B cell (primary cell): Measurements from ENCODE around the gene OR3A2. TPM values are rescaled to one million over a fixed set of nuclear protein-coding genes. Genes with fewer than 3 reads are reported as not detected.
"Not testable (repeated sequence)": the region's sequence is repeated elsewhere in the genome, so short reads cannot be mapped to it uniquely, and the experiment has no call there.

Source experiments
- ATAC-seq: fragments of 200-7000 bp; cut with Tn5 transposase; one replicate; pipeline ENCODE4 v1.10.0; 2021; ENCODE audit warnings: low read depth, mild to moderate bottlenecking, moderate number of reproducible peaks, moderate library complexity
- CTCF ChIA-PET: fragments of 350-600 bp; sonication (Branson Sonifier 250); formaldehyde crosslinking; loops from one replicate; lab custom pipeline; 2021; ENCODE audit warnings: antibody characterized with exemption, inconsistent platforms; lab: Charles Lee
- POLR2A ChIA-PET: fragments of 350-600 bp; sonication (Branson Sonifier 250); formaldehyde crosslinking; loops from one replicate; lab custom pipeline; 2021; ENCODE audit warnings: antibody characterized with exemption; lab: Charles Lee
- DNase-seq: peaks from one replicate; pipeline ENCODE4 v3.0.0; 2013
- H2AFZ ChIP-seq: 2 replicates; pipeline ENCODE4 v1.6.1; 2012; ENCODE audit warnings: mild to moderate bottlenecking, low read depth, low read length; ENCODE audit not compliant: insufficient read depth, poor library complexity, severe bottlenecking
- H3K27ac ChIP-seq, 2 donors: 1 replicate in 1 of 2; 2 replicates in 1 of 2; pipeline ENCODE4 v1.5.1; 2012 to 2013; ENCODE audit warnings: low read length in 2 of 2, mild to moderate bottlenecking in 2 of 2, moderate library complexity in 1 of 2
- H3K27me3 ChIP-seq, 4 experiments: fragments of 200-600 bp in 1 of 4; sonication (generic) in 1 of 4; replicated peaks in 1 of 4; 1 replicate in 2 of 4; 2 replicates in 2 of 4; pipeline versions ENCODE4 v1.6.1 to v1.7.0; 2013 to 2016; ENCODE audit warnings: low read length in 3 of 4, mild to moderate bottlenecking in 2 of 4, mixed read lengths in 1 of 4, moderate library complexity in 1 of 4; ENCODE audit not compliant: insufficient read depth in 4 of 4, control insufficient read depth in 3 of 4; ENCODE audit errors: control extremely low read depth in 1 of 4
- H3K36me3 ChIP-seq, 2 experiments: replicated peaks in 1 of 2; 1 replicate in 1 of 2; 2 replicates in 1 of 2; pipeline versions ENCODE4 v1.6.1 to v1.7.1; 2013; ENCODE audit warnings: low read length in 1 of 2; ENCODE audit not compliant: insufficient read depth in 2 of 2, control insufficient read depth in 1 of 2; ENCODE audit errors: control extremely low read depth in 1 of 2, extremely low read depth in 1 of 2
- H3K4me1 ChIP-seq, 2 donors: fragments of 200-600 bp in 1 of 2; sonication (generic) in 1 of 2; 1 replicate in 1 of 2; 2 replicates in 1 of 2; pipeline versions ENCODE4 v1.5.1 to v1.6.1; 2013 to 2017; ENCODE audit warnings: low read length in 2 of 2; ENCODE audit not compliant: control insufficient read depth in 2 of 2, insufficient read depth in 2 of 2
- H3K4me2 ChIP-seq: replicated peaks from 2 replicates; pipeline ENCODE3; 2012; ENCODE audit warnings: mild to moderate bottlenecking, low read depth, low read length; ENCODE audit not compliant: poor library complexity, severe bottlenecking
- H3K4me3 ChIP-seq, 5 experiments: fragments of 200-600 bp in 1 of 5; sonication (generic) in 1 of 5; 1 replicate in 3 of 5; 2 replicates in 2 of 5; pipeline versions ENCODE4 v1.5.1 to v1.7.0; 2011 to 2016; ENCODE audit warnings: low read length in 4 of 5, mild to moderate bottlenecking in 4 of 5, low read depth in 2 of 5, control low read depth in 1 of 5, moderate library complexity in 1 of 5; ENCODE audit not compliant: insufficient read depth in 1 of 5; ENCODE audit errors: control extremely low read depth in 1 of 5, extremely low read depth in 1 of 5
- H3K79me2 ChIP-seq: fragments of 200-600 bp; sonication (generic); one replicate; pipeline ENCODE4 v1.6.0; 2016; ENCODE audit warnings: low read length; ENCODE audit not compliant: control insufficient read depth, insufficient read depth
- H3K9ac ChIP-seq: fragments of 200-600 bp; sonication (generic); 2 replicates; pipeline ENCODE4 v1.6.1; 2017; ENCODE audit warnings: mild to moderate bottlenecking, low read length, moderate library complexity
- H3K9me3 ChIP-seq, 3 donors: one replicate each; pipeline versions ENCODE4 v1.6.1 to v1.7.1; 2013; ENCODE audit warnings: low read length in 2 of 3; ENCODE audit not compliant: control insufficient read depth in 2 of 3, insufficient read depth in 1 of 3; ENCODE audit errors: control extremely low read depth in 1 of 3
- H4K20me1 ChIP-seq: 2 replicates; pipeline ENCODE4 v1.6.0; 2012; ENCODE audit warnings: mild to moderate bottlenecking, low read length; ENCODE audit not compliant: insufficient read depth, control insufficient read depth, poor library complexity, severe bottlenecking
- H3K27ac Mint-ChIP-seq: one replicate; pipeline ENCODE4 v1.8.0; 2021; ENCODE audit warnings: mixed read lengths
- H3K27me3 Mint-ChIP-seq: one replicate; pipeline ENCODE4 v1.8.0; 2021; ENCODE audit warnings: mixed read lengths
- H3K4me1 Mint-ChIP-seq: one replicate; pipeline ENCODE4 v1.8.0; 2021; ENCODE audit warnings: mixed read lengths
- H3K4me3 Mint-ChIP-seq: one replicate; pipeline ENCODE4 v1.8.0; 2021; ENCODE audit warnings: mixed read lengths
- H3K9me3 Mint-ChIP-seq: one replicate; pipeline ENCODE4 v1.8.0; 2022; ENCODE audit warnings: mixed read lengths; ENCODE audit not compliant: insufficient read depth
- EZH2 ChIP-seq: IDR thresholded peaks from 2 replicates; pipeline ENCODE4 v1.6.1; 2012; ENCODE audit warnings: borderline replicate concordance, low read depth, mild to moderate bottlenecking, moderate library complexity, low read length; ENCODE audit not compliant: insufficient read depth, poor library complexity, severe bottlenecking
- WGBS: methylation state at CpG from one replicate; pipeline ENCODE4 v1.1.5; 2013; ENCODE audit warnings: missing lambda C conversion rate; ENCODE audit not compliant: insufficient coverage; 5-methylcytosine and 5-hydroxymethylcytosine counted together
- intact Hi-C: fragments of 100-400 bp; cut with micrococcal nuclease; formaldehyde crosslinking; loops from one replicate; pipeline ENCODE4 v1.10.0; 2022
- polyA plus RNA-seq: library from polyadenylated mRNA; depleted of rRNA; stranded (reverse); fragments of >200 nt; gene quantifications from 2 replicates; pipeline ENCODE4 v1.2.3, GENCODE V29; 2012
- total RNA-seq, 2 donors: library from RNA; stranded (reverse); fragments of 120-200 nt in 1 of 2; gene quantifications; 1 replicate in 1 of 2; 2 replicates in 1 of 2; pipeline versions ENCODE4 v1.2.3 to v1.2.4, GENCODE V29; 2013 to 2022
- TF ChIP-seq, protein P1 (sequence below): fragments of 200-600 bp; IDR thresholded peaks from one replicate; pipeline ENCODE4 v1.8.0; 2022; ENCODE audit warnings: antibody characterized with exemption, mild to moderate bottlenecking

OR3A2 gene
- total and polyA plus RNA-seq, 2 donors (not counting 1 experiment from before 2014, with no cell fraction given) = 0.37 to 1.9 TPM

DNA sequence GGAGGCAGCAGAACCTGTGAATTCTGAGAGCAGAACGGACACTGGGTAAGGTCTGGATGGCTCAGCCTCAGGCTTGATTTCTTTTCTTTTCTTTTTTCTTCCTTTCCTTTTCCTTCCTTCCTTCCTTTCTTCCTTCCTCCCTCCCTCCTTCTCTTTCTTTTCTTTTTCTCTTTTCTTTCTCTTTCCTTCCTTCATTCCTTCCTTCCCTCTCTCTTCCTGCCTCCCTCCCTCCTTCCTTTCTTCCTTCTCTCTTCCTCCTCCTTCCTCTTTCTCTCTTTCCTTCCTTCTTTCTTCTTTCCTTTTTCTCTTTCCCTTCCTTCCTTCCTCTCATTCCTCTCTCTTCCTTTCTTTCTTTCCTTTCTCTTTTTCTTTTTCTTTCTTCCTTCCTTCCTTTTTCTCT lies 125.9 kb downstream of the OR3A2 start:
- no peak for DNase-seq
- 100% methylated on average over 1 of the region's 1 CpG for WGBS
- Histone ChIP-seq H3K27me3 (no peaks in the 10 kb centered on the region), H3K36me3 (no peaks in the 10 kb centered on the region), H3K27ac (no peak overlapping the region), H3K9me3 (no peaks in the 10 kb centered on the region), H3K4me1 (no peaks in the 10 kb centered on the region), H3K4me2 (no peak overlapping the region), H3K79me2 (no peaks in the 10 kb centered on the region), H3K9ac (no peak overlapping the region), H2AFZ (no peak overlapping the region), H4K20me1 (no peaks in the 10 kb centered on the region), H3K4me3 (no peak overlapping the region)
- POLR2A ChIA-PET = no interaction called here
- CTCF ChIA-PET = no interaction called here
- ATAC-seq = no peak
- Mint-ChIP-seq H3K27ac (no peak overlapping the region), H3K4me1 (no peaks in the 10 kb centered on the region), H3K27me3 (peaks cover 5% of the 10 kb centered on the region), H3K4me3 (no peak overlapping the region), H3K9me3 (no peaks in the 10 kb centered on the region)
- intact Hi-C loops = no loop called here
- TF ChIP-seq, protein P1, sequence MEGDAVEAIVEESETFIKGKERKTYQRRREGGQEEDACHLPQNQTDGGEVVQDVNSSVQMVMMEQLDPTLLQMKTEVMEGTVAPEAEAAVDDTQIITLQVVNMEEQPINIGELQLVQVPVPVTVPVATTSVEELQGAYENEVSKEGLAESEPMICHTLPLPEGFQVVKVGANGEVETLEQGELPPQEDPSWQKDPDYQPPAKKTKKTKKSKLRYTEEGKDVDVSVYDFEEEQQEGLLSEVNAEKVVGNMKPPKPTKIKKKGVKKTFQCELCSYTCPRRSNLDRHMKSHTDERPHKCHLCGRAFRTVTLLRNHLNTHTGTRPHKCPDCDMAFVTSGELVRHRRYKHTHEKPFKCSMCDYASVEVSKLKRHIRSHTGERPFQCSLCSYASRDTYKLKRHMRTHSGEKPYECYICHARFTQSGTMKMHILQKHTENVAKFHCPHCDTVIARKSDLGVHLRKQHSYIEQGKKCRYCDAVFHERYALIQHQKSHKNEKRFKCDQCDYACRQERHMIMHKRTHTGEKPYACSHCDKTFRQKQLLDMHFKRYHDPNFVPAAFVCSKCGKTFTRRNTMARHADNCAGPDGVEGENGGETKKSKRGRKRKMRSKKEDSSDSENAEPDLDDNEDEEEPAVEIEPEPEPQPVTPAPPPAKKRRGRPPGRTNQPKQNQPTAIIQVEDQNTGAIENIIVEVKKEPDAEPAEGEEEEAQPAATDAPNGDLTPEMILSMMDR = peak; percentile 25
- TF ChIP-seq EZH2 = no peak

DNA sequence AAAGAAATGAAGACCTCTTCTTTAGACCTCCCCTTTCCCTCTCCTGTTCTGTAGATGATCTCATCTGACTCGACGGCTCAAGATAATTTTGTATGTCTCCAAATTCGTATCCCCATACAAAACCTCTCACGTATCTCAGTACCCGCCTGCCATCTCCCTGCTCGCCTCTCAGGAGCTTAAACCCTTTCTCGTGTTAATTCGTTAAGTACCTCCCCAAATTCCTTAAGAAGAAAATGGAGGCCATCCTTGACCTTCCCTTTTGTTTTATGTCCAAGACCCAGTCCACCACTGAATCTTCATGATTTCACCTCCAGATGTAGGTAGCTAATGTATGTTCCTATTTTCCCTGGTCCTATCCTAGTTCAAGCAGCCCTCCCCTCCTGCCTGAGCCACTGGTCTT lies 129.5 kb downstream of the OR3A2 start:
- H3K4me3 Mint-ChIP-seq = no peak overlapping the region
- CTCF ChIA-PET = no interaction called here
- peaks cover 11% of the 10 kb centered on the region for H3K27me3 Mint-ChIP-seq
- no peaks in the 10 kb centered on the region for H3K9me3 ChIP-seq
- peaks cover 4% of the 10 kb centered on the region for H3K9me3 Mint-ChIP-seq
- POLR2A ChIA-PET = interaction anchor here (0.6 kb wide), 1 partner anchor 299 kb away, joined by 5 read pairs; no protein-coding TSS in a partner anchor
- intact Hi-C loops = no loop called here
- H3K4me1 ChIP-seq = no peaks in the 10 kb centered on the region
- H3K36me3 ChIP-seq = no peaks in the 10 kb centered on the region
- no peaks in the 10 kb centered on the region for H3K79me2 ChIP-seq
- no peaks in the 10 kb centered on the region for H3K27me3 ChIP-seq
- ATAC-seq (no peak), DNase-seq (no peak)
- no peak overlapping the region for H3K9ac ChIP-seq
- TF ChIP-seq, protein P1 = no peak
- no peak for TF ChIP-seq EZH2
- no peak overlapping the region for H3K4me2 ChIP-seq
- 98% methylated on average over 6 of the region's 8 CpGs for WGBS
- H3K4me3 ChIP-seq = no peak overlapping the region
- no peaks in the 10 kb centered on the region for H3K4me1 Mint-ChIP-seq
- no peak overlapping the region for H3K27ac ChIP-seq
- H2AFZ ChIP-seq = no peak overlapping the region
- no peaks in the 10 kb centered on the region for H4K20me1 ChIP-seq
- H3K27ac Mint-ChIP-seq = no peak overlapping the region

DNA sequence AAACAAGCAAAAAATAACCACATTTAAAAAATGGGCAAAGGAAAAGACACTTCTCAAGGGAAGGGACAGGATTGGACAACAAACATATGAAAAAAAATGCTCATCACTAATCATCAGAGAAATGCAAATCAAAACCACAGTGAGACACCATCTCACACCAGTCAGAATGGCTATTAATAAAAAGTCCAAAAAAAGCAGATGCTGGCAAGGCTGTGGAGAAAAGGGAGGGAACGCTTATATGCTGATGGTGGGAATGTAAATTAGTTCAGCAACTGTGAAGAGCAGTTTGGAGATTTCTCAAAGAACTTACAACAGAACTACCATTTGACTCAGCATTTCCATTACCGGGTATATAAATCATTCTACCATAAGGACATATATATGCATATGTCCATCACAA lies 137.1 kb downstream of the OR3A2 start:
- intact Hi-C loops, DNase-seq, H3K9me3 ChIP-seq, H3K27ac ChIP-seq, H4K20me1 ChIP-seq, H3K36me3 ChIP-seq, H3K4me3 Mint-ChIP-seq, H2AFZ ChIP-seq, H3K79me2 ChIP-seq, CTCF ChIA-PET, H3K4me2 ChIP-seq, H3K4me3 ChIP-seq, POLR2A ChIA-PET, ATAC-seq, H3K9me3 Mint-ChIP-seq, H3K4me1 Mint-ChIP-seq, H3K9ac ChIP-seq, H3K27me3 Mint-ChIP-seq, H3K27ac Mint-ChIP-seq, H3K27me3 ChIP-seq, H3K4me1 ChIP-seq: not testable (repeated sequence)
- WGBS = no CpG with 5 or more reads among the region's 2 CpGs
